D341Med (cell line): Measurements from ENCODE around the gene CENPB.
A peak's percentile ranks its signal among the peaks of the same experiment; 100 is the strongest.
"Not testable (repeated sequence)": the region's sequence is repeated elsewhere in the genome, so short reads cannot be mapped to it uniquely, and the experiment has no call there.

ENCODE experiments used
- DNase-seq: peaks from one replicate; pipeline ENCODE4 v3.0.0; 2012; ENCODE audit warnings: low spot score

Gene CENPB, protein sequence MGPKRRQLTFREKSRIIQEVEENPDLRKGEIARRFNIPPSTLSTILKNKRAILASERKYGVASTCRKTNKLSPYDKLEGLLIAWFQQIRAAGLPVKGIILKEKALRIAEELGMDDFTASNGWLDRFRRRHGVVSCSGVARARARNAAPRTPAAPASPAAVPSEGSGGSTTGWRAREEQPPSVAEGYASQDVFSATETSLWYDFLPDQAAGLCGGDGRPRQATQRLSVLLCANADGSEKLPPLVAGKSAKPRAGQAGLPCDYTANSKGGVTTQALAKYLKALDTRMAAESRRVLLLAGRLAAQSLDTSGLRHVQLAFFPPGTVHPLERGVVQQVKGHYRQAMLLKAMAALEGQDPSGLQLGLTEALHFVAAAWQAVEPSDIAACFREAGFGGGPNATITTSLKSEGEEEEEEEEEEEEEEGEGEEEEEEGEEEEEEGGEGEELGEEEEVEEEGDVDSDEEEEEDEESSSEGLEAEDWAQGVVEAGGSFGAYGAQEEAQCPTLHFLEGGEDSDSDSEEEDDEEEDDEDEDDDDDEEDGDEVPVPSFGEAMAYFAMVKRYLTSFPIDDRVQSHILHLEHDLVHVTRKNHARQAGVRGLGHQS

DNA sequence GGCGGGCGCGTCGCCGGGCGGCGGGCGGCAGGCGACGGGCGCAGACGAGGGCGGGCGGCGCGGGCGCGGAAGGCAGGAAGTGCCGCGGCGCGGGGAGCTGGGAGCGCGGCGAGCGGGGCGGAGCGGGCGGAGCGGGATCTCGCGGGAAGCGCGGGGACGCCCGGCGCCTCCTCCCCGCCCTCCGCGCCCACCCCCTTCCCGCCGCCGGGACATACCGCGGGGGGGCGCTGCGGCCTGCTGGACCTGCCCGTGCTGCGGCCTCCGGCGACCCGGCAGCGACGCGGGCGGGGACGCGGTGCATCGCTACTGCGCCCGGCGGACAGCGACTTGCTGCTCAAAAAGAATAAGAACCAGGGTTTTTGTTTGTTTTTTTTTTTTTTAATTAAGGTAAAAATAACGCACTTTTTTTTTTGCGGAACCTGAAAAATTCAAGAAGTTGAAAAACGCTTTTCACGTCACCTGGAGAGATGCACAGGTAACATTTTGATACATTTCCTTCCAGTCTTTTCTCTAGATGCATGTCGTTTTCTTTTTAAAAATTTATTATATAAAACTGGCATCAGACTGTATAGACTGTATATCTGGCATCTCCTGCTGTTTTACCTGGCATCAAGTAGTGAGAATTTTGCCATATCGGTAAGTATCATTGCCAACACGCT, at the start of gene CENPB:
TSS of gene CENPB (minus strand) at position 76 of the 659 bp plus-strand sequence. CDS start 257 bp downstream, outside the sequence.
- DNase-seq, result peak; percentile 97

DNA sequence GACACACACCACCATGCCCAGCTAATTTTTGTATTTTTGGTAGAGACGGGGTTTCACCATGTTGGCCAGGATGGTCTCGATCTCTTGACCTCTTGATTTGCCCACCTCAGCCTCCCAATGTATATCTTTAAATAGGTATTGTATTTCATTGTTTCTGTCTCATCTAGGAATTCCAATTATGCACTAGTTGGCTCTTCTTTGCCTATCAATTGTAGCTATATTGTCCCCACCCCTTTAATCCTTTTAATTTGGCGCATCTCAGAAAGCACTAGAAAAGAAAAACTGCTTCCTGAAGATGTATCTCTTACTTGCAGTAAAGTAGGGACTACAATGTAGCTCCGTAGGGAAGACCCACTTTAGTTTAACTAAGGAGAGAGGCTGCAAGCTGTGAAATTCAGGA, 49.6 kb upstream of the CENPB start:
- no peak for DNase-seq

DNA sequence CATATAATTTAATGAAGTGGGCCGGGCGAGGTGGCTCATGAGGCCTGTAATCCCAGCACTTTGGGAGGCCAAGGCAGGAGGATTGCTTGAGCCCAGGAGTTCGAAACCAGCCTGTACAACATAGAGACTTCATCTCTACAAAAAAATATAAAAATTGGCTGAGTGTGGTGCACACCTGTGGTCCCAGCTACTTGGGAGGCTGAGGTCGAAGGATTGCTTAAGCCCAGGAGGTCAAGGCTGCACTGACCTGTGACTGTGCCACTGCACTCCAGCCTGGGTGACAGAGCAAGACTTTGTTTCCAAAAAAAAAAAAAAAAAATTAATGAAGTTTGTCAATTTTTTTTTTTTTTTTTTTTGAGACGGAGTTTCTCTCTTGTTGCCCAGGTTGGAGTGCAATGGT, 43.4 kb upstream of the CENPB start:
- DNase-seq, result not testable (repeated sequence)

DNA sequence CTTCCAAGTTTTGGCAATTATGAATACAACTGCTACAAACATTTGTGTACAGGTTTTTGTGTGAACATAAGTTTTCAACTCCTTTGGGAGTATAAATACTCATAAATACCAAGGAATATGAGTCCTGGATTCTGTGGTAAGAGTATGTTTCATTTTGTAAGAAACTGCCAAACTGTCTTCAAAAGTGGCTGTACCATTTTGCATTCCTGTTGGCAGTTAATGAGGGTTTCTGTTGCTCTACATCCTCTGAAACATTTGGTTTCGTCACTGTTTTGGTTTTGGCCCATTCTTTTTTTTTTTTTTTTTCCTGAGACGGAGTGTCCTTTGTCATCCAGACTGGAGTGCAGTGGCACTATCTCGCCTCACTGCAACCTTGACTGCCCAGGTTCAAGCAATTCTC, 42.3 kb upstream of the CENPB start:
- no peak for DNase-seq

DNA sequence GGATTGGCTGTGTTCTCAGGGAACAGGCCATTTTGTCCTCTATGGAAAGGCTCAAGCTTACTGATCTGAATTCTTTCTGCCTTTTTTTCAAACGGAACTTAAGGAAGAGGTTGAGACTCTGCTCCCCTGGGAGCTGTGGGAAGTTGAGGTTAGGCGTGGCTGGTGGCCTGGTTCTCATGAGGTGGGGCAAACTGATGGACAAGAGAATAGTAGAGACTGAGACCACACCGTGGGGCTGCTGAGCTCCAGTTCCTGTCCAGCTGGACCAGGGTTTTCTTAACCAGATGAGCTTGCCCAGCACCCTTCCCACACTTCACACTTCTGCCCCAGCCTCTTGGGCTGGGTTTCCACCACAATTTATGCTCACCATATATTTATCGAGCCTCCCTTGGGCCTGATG, 39.9 kb upstream of the CENPB start:
- no peak for DNase-seq

DNA sequence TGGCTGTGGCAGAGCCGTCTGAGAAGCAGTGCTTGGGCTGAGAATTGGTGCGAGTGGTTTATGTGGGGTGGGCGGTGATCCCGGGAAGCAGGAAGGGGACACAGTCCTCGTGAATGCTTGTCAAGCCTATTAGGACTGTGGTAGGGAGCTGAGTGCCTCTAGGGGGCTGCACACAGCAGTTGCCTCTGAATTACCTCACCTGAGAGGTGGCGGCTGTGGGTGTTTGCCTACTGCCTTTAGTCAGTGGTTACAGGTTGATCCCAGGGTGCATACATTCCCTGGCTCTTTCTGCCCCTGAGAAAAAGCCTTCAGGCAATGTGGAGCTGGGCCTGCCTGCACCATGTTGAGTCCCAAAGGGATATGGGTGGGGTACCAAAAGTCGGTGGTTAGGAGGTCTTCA, 39.0 kb upstream of the CENPB start:
- DNase-seq, result no peak

DNA sequence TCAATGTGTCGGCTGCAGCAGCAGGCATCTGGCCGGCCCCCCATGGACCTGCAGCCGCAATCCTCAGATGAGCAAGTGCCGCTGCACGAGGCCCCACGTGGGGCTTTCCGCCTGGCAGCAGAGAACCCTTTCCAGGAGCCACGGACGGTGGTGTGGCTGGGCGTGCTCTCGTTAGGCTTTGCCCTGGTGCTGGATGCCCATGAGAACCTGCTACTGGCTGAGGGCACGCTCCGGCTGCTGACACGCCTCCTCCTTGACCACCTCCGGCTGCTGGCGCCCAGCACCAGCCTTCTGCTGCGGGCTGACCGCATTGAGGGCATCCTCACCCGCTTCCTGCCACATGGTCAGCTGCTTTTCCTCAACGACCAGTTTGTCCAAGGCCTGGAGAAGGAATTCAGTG, 37.3 kb upstream of the CENPB start:
- no peak for DNase-seq

DNA sequence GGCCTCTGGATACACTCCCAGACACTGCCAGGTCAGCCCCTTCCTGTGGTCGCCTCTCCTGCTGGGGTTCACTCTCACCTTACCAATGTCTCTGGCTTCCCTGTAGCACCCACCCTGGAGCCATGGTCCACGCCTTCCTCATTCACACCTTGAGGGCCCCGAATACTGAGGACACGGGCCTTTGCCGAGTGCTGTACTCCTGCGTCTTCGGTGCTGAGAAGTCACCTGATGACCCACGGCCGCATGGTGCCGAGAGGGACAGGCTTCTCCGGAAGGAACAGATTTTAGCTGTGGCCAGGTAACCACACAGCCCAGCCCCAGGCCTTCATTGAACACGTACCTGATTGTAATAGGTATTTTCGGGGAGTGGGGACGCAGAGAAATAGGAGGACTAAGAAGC, 35.5 kb upstream of the CENPB start:
- no peak for DNase-seq

DNA sequence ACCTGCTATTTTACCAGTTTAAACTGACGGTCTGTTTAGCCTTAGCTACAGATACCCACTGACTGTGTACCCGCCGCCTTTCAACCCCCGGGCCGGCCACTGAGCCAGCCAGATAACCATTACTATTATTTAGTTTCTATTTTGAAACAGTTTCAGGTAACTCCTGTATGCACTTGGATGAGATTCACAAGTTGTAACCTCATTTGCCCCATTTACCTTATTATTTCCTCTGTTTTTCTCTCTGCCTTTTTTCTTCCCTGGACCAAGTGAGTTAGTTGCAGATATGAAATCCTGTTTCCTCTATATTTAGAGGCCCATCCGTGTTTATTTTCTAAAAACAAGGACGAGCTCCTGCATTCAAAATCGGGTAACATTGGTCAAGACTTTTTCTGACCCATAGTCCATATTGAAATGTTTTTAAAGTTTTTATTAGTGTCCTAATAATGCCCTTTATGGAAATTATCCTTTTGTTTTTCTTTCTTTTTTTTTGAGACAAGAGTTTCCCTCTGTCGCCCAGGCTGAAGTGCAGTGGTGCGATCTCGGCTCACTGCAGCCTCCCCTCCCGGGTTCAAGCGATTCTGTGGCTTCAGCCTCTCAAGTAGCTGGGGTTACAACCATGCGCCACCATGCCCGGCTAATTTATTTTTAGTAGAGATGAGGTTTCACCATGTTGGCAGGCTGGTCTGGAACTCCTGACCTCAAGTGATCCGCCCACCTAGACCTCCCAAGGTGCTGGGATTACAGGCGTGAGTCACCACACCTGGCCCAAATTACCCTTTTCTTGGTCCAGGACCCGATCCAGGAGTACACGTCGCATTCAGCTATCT, 34.6 kb upstream of the CENPB start:
- DNase-seq, result no peak

DNA sequence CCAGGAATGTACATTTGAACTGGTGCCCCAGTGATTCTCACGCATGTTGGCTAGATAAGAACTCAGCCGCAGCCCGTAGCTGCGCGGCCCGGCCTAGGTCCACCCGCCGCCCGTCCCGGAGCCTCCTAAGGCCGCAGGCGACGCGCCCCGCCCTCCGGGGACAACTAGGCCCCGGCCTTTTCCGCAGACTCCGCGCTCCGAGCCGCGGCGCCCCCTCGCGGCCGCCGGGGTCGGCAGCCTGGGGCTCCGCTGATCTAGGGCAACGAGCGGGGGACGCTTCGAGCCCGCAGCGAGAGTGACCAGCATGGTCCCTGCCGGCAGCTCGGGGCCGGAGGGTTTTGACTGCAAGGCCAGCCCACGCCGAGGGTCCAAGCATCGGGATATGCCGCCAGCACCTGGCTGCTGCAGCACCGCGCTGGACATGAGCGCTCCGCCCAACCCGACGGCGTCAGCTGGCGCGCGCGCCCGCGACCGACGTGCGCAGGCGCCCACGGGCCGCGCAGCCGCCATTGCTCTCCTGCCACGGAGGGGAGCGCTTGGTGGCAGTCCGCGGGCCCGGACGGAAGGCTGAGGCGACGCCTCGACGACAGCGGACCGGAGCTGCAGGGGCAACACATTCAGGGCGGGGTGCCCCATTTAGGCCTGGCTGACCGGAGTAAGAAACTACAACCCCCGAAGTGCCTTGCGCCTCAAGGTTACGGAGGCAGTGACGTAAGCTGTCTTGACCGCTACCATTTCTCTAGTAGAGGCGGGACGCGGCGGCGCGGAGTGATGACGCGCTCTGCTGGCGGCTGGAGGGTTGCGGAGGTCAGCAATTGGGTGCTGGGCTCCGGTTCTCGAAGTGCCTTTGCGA, 33.7 kb upstream of the CENPB start, which contains the start of gene AP5S1:
TSS of gene AP5S1 (plus strand) at position 500 of the 853 bp plus-strand sequence. CDS start 1,571 bp downstream, outside the sequence.
- DNase-seq, result peak; percentile 95

DNA sequence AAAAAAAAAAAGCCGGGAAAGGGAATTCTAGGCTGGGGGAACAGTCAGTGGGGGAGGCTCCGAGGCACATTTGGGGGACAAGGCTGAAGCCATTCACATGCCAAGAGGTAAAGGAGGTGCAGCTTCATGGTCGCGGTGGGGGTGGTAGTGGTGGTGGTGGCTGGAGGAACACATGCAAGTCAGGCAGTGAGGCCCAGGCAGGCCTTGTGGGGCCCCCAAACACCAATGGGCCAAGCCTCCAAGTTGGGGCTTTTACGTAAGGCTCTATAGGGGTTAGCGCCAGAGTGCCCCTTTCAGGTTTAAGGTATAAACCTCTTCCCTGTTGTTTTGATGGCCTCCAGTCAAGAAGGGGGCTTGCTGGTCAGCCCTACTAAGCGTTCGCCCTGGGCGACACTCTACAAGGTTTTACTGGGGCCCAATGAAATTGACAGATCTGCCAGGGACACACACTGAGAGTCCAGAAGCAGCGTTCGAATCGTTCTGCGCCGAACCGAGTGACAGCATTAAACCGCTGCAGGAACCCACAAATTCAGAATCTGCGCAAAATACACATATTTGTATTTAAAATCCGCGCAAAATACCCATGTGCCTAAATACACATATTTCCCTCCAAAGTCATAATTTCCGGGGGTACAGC, 33.0 kb upstream of the CENPB start:
- DNase-seq, result no peak

DNA sequence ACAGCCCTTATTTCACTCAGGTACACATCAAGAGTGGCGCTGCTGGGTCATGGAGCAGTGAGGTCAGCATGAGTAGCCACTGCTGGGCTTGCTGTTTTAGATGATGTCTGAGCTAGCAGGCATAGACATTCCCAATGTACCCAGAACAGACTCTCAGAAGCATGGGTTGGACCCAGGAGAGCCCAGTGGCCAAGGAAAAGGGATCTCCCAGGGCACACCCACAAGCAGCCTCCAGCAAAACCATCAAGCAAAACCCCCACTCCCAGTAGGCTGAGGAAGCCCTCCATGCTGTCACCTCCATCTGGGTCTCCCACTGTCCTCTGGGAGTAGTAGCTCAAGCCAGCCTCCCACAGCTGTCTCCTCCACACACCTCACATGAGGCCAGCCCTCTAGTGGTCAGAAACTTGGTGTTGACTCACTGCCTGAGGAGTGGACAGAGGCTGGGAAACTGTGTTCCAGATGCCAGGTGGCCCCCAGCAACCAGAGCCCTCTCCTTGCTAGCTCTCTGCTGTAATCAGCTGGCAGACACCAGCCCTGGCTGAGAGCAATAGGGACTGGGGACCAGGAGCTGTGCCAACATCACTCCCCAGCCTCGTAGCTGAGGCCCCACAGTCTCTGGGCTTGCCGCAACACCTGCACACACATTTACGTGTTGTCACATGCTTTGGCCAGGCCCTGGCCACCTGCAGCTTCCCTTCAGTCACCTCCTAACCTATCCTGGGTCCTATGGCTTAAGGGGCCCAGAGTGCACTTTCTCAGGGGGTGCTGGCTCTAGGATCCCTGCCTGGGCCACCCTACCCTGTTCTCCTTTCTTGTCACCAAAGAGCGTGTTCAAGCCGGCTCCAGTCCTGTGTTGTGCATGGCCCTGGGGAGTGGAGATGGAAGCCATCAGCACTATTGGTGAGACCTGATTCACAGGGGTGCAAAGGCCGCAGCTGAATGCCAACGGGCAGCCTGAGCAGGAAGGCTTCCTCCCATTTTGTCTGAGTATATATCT, 31.9 kb upstream of the CENPB start:
- DNase-seq, result peak; percentile 66

DNA sequence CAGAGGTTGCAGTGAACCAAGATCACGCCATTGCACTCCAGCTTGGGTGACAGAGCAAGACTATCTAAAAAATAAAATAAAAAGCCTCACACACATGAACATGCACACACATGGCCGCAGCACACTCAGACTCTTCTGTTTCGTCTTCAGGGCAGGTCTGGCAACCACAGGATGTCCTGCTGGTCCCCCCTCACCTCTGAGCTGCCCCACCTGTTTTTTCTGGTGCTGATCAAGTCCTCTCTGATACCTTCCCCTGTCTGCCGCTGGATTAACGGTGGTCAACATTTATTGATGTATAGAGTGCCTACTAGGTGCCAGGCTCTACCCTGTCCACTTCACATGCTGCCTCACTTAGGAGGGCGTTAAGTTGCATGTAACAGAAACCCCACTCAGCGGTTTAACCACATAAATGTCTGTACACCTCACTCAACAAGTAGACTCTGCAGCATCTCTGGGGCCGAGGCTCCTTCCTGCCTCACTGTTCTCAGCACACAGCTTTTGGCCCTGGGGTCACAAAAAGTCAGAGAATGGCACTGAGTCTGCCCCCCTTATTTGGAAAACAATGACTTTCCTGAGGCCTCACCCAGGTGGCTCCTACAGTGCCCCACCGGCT, 29.3 kb upstream of the CENPB start:
- no peak for DNase-seq

DNA sequence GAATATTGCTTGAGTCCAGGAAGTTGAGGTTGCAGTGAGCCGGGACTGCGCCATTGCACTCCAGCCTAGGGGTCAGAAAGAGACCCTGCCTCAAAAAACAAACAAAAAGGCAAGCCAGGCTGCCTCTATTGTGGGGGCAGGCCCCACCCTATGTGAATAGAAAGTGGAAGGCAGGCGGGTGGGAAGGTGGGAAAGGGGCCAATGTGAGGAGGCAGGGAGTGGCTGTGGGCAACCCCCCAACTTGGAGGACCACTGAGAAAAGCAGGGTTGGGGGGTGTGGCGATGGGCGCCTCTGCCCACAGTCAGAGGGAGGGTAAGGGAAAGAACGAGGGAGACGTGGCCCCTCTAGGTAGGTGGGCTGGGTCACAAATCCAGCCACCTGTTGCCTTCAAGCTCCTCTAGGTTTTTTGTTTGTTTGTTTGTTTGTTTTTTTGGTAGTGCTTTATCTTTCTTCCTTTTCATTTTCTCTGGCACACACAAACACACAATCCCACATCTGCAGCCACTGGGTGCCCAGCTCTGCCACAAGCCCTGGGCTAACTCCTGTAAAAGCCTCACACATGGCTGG, 28.5 kb upstream of the CENPB start:
- DNase-seq, result no peak

DNA sequence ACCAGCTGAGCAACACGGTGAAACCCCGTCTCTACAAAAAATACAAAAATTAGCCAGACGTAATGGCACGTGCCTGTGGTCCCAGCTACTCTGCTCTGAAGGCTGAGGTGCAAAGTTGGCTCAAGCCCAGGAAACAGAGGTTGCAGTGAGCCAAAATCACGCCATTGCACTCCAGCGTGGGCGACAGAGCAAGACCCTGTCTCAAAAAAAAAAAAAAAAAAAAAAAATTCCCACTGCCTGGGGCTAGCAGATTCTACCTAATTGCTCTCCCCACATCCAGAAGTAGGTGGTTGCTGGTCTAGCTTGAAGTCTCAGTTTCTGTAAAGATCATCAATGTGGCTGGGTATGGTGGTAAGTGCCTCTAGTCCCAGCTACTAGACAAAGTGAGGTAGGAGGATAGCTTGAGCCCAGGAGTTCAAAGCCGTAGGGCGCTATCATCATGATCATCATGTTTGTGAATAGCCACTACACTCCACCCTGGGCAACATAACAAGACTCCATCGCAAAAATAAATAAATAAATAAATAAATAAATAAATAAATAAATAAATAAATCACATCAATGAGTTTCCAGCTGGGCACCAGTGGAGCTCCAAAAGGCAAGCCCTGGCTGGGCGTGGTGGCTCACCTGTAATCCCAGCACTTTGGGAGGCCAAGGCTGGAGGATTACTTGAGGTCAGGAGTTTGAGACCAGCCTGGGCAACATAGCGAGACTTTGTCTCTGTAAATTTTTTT, 27.5 kb upstream of the CENPB start:
- DNase-seq, result no peak

DNA sequence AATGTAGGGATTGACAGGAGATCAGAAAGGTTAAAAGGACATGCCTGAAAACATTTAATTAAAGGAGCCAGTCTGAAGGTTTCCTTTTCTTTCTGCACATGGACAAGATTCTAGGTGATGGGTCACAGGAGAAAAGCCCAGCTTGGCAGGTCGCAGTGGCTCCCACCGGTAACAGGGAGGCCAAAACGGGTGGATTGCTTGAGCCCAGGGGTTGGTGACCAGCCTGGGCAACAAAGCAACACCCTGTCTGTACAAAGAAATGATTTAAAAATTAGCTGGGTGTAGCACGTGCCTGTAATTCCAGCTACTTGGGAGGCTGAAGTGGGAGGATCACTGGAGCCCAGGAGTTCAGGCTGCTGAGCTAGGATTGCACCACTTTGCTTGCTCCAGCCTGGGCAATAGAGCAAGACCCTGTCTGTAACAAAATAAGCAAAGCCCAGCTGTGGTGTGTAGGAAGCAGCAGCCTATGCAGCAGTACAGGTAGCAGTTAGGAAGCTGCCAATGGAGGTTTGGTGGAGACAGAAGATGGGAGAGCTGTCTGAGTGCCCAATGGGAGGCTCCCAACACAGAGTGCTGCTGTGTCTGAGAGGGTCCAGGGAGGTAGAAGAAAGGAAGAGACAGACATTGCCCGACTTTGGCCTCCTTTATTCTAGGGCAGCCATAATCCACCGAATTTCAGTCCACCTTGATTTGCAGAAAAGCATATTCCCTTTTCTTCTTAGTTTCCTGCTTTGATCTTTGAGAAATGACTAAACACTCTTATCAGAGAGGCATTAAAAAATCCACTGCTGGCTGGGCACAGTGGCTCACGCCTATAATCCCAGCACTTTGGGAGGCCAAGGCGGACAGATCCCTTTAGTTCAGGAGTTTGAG, 26.7 kb upstream of the CENPB start:
- DNase-seq, result no peak

DNA sequence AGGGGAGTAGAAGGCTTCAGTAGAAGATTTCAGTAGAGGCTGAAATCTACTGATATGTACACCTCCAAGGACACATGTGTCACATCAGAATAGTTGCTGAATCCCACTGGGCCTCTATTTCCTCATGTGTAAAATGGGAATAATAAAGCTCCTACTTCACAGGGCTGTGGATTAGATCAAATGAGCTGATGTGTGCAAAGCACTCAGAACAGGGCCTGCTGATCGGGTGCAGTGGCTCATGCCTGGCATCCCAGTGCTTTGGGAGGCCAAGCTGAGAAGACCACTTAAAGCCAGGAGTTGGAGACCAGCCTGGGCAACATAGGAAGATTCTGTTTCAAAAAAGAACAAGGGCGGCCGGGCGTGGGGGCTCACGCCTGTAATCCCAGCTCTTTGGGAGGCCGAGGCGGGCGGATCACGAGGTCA, 25.7 kb upstream of the CENPB start:
- DNase-seq, result no peak
